GM19035 (cell line): Measurements from ENCODE around the gene ANKRD50.

Experiments used
- ATAC-seq: cut with Tn5 transposase; IDR thresholded peaks from one replicate; pipeline ENCODE4 v1.9.1; 2021; ENCODE audit not compliant: unreplicated experiment

Gene ANKRD50

DNA sequence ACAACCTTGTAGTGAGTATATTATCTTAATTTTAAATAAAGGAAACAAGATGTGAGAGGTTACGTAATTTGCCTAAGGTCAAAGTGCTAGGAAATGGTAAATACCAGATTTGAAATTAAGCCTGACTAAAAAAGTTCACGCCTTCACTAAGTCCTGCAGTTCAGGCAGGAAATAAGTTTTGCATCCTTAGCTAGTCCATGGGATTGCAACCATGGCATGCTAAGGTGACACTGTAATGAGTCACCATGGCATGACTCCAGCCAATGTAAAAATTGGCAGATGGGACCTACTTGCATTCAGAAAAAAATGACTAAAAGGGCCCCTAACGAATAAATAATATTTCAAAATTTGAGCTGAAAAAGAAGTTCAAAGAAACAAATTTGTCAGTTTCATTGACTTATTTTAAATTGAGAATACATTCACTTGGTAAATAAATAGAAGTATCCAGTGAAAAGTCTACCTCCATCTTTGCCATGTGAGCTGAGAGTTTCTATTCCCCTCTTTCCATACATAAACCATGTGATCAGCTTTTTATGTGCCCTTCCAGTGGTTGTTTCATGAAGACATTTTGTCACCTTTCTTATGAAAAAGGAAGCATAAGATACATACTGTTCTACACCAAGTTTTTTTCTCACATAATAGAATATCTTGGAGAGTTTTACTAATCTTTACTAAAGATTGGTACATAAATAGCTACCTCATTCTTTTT, 72.4 kb downstream of the ANKRD50 start:
- no peak for ATAC-seq

DNA sequence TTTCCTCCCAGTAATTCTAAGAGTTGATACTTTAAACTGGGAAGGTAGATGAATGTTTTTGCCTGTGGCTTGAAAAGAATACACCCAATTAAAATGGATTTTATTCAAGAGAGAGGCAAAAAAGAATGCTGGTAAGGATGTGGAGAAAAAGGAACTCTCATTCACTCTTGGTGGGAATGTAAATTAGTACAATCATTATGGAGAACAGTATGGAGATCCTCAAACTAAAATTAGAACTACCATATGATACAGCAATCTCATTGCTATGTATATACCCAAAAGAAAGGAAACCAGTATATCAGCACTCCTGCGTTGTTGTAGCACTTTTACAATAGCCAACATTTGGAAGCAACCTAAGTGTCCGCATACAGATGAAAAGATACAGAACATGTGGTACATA, 75.2 kb downstream of the ANKRD50 start:
- no peak for ATAC-seq

DNA sequence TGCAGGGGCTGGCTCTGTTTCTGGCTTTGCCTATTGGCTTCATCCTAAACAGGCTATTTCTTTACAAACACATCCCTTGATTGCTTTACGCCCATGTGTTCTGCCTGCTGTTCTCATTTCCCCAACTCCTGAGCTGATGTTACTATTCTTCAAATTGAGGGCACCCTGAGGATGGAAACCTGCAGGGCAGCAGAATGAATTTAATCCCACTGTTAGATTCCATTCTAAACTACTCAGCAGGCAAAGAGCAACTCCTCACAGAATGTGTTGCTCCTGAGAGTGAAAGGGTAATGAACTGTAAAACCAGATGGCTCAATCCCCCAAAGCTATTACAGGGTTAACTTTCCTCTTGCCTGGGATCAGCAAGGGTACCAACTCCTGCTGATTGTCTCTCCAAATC, 75.7 kb downstream of the ANKRD50 start:
- ATAC-seq, result no peak

DNA sequence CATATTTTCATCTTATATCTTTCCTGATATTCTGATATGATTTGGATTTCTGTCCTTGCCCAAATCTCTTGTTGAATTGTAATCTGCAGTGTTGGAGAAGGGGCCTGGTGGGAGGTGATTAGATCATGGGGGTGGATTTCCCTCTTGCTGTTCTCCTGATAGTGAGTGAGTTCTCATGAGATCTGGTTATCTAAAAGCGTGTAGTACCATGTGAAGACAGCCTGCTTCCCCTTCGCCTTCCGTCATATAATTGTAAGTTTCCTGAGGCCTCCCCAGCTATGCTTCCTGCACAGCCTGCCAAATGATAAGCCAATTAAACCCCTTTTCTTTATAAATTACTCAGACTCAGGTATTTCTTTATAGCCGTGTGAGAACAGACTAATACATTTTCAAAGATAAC, 77.2 kb downstream of the ANKRD50 start:
- no peak for ATAC-seq

DNA sequence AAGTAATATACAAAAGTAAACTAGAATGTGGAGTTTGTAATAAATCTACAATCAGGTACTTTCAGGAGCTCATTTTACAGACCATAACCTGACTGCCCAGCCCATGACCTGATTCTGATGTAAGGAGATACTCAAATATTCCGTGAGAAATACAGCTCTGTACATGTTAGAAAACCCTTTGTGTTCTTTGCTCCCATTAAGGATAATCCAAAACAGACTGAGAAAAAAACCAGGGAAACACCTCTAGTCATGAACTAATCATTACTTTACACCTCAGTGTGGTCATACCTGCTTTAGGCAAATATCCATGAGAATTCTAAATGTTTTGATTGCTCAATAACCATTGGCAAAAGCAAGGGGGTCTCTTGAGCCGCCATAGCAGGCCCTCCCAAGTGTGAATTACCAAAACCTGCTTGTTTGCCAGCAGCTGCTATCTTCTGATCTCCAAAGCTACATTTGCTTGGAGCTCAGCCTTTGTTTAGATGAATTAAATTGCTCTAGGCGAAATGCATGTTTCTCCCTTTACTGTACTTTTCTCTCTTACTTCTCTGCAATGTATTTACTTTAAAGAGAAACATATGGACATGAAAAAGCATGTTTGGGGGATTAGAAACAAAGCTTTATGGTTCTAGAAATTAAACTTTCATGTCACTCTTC, 79.1 kb downstream of the ANKRD50 start:
- no peak for ATAC-seq

DNA sequence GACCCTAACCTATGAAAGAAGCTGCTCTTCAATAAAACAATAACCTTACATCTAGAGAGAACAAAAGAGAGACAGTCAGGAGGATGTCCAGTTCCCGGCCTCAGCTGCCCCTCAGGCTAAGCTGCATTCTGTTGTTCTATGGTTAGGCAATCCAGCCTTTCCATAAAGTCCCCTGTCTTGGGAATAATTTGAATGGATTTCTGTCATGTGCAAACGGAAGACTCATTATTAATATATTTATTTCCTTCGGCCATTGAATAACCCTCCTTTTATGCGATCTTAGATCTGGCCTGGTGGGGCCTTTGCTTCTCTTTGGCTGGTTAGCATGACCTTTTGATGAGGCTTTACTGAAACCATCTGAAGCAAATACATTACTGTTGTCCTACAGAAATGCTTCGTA, 80.1 kb downstream of the ANKRD50 start:
- no peak for ATAC-seq

DNA sequence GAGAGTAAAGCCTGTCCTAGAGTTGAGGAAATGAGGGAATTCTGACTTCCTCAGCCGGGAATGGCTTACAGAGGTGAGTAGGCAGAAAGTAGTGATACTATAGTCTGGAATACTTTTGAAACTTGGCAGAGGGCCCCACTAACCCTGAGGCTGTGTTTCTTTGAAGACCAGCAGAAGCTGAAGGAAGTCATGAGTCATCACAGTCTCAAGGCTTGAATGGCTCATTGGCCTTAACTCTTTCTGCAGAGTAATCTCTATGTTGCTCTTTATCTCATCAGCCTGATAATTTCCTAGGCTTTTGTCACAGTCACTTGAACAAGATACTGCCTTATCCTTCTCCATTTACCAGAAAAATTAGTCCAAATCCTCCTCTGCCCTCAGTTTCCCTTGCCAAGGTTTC, 80.8 kb downstream of the ANKRD50 start:
- ATAC-seq, result peak; percentile 79

DNA sequence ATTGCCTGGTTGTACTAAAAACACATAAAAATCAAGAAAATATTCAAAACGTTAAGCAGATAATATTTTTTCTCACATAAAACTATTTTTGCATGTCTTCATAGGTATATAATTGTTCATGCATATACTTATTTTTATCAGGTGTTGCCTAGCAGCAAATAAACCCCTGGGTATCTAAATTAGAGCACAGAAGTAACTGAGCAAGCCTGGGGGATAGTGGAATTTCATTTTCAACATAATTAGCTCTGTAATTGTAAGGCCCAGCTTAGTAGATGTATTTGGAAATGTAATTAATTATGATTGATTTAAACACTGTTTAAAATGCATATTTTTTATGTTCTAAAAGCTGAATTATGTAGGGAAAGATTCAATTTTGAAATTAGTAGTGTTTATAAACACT, 82.9 kb downstream of the ANKRD50 start:
- ATAC-seq, result no peak
